SK-N-SH treated with all-trans-retinoic acid at 6 μM for 48 hours (cell line): ENCODE data around the gene TIMMDC1.

Experiments
- OSR1 ChIP-seq: fragments of 250-450 bp; sonication (Bioruptor Pico); IDR thresholded peaks from 2 replicates; pipeline ENCODE4 v1.8.0; 2022; ENCODE audit warnings: moderate library complexity, mild to moderate bottlenecking, inconsistent platforms
- ZFP3 ChIP-seq: fragments of 250-450 bp; sonication (Bioruptor Pico); IDR thresholded peaks from 2 replicates; pipeline ENCODE4 v1.5.0; 2020; ENCODE audit warnings: mild to moderate bottlenecking, moderate library complexity
- ZNF8 ChIP-seq: fragments of 450-650 bp; formaldehyde crosslinking; IDR thresholded peaks from 2 replicates; pipeline ENCODE4 v1.5.0; 2020; ENCODE audit warnings: mild to moderate bottlenecking, moderate library complexity
- TF ChIP-seq, protein P1 (sequence below): fragments of 250-450 bp; sonication (Bioruptor Pico); IDR thresholded peaks from 2 replicates; pipeline ENCODE4 v1.8.0; 2020; ENCODE audit warnings: mild to moderate bottlenecking, moderate library complexity, borderline replicate concordance
- TF ChIP-seq, protein P2 (sequence below): fragments of 250-450 bp; sonication (Bioruptor Pico); IDR thresholded peaks from 2 replicates; pipeline ENCODE4 v1.5.1; 2020; ENCODE audit warnings: low read depth, mild to moderate bottlenecking, moderate library complexity

DNA sequence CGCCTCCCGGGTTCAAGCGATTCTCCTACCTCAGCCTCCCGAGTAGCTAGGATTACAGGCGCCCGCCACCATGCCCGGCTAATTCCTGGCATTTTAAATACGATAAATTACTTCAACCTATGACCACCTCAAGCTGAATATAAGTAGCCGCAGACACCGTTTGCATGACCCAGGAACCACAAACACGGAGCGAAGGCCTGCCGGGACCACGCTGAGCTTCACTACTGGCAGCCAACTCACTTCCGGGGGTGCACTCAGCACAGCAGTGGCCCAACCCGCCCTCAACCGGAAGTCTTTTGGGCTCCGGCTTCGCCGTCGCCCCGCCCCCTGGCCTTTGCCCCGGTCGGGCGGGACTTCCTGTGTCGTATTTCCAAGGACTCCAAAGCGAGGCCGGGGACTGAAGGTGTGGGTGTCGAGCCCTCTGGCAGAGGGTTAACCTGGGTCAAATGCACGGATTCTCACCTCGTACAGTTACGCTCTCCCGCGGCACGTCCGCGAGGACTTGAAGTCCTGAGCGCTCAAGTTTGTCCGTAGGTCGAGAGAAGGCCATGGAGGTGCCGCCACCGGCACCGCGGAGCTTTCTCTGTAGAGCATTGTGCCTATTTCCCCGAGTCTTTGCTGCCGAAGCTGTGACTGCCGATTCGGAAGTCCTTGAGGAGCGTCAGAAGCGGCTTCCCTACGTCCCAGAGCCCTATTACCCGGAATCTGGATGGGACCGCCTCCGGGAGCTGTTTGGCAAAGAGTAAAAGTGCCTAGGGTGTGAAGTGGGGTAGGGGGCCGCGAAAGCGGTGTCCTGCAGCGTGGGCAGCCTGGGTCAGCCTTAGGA, at the start of gene TIMMDC1:
- TF ChIP-seq, protein P1, sequence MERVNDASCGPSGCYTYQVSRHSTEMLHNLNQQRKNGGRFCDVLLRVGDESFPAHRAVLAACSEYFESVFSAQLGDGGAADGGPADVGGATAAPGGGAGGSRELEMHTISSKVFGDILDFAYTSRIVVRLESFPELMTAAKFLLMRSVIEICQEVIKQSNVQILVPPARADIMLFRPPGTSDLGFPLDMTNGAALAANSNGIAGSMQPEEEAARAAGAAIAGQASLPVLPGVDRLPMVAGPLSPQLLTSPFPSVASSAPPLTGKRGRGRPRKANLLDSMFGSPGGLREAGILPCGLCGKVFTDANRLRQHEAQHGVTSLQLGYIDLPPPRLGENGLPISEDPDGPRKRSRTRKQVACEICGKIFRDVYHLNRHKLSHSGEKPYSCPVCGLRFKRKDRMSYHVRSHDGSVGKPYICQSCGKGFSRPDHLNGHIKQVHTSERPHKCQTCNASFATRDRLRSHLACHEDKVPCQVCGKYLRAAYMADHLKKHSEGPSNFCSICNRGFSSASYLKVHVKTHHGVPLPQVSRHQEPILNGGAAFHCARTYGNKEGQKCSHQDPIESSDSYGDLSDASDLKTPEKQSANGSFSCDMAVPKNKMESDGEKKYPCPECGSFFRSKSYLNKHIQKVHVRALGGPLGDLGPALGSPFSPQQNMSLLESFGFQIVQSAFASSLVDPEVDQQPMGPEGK (CRISPR knock-in tag), result peak; percentile 56; the same call in 1 of the 2 replicates
- TF ChIP-seq ZFP3 (CRISPR knock-in tag), result 0 out of 2 replicates have a peak, but pooled peaks have one; percentile 23
- no peak for TF ChIP-seq OSR1 (CRISPR knock-in tag)
- TF ChIP-seq, protein P2, sequence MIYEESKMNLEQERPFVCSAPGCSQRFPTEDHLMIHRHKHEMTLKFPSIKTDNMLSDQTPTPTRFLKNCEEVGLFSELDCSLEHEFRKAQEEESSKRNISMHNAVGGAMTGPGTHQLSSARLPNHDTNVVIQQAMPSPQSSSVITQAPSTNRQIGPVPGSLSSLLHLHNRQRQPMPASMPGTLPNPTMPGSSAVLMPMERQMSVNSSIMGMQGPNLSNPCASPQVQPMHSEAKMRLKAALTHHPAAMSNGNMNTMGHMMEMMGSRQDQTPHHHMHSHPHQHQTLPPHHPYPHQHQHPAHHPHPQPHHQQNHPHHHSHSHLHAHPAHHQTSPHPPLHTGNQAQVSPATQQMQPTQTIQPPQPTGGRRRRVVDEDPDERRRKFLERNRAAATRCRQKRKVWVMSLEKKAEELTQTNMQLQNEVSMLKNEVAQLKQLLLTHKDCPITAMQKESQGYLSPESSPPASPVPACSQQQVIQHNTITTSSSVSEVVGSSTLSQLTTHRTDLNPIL (CRISPR knock-in tag), result no peak
- TF ChIP-seq ZNF8 (CRISPR knock-in tag), result no peak
